GM19324 (cell line): ENCODE data around the gene ASGR2.
"Not testable (repeated sequence)": the region's sequence is repeated elsewhere in the genome, so short reads cannot be mapped to it uniquely, and the experiment has no call there.

ENCODE experiments used
- ATAC-seq: cut with Tn5 transposase; IDR thresholded peaks from one replicate; pipeline ENCODE4 v1.9.1; 2021; ENCODE audit warnings: mild to moderate bottlenecking, moderate library complexity; ENCODE audit not compliant: unreplicated experiment, low FRiP score

ASGR2 gene

GRCh38 chr17:7102421-7102820 is 12.2 kb downstream of the ASGR2 start:
- ATAC-seq: no peak

DNA sequence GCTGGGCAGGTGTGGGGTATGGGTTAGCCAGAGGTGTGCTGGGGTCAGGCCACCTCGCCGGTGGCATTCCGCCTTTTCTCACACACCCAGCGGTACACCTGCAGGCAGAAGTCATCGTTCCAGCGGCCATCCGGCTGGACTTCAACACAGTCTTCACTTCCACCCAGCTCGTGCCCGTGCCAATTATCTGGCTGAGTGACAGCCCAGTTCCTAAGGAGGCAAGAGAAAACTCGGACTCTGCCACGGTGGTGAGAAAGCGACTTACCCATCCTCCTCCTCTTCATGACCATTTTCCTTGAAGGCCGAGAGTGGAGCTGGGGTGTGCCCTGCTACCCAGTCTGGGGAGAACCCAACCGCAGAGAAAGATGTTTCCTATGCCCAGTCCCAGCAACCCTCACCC is 13.1 kb downstream of the ASGR2 start:
- ATAC-seq: no peak

DNA sequence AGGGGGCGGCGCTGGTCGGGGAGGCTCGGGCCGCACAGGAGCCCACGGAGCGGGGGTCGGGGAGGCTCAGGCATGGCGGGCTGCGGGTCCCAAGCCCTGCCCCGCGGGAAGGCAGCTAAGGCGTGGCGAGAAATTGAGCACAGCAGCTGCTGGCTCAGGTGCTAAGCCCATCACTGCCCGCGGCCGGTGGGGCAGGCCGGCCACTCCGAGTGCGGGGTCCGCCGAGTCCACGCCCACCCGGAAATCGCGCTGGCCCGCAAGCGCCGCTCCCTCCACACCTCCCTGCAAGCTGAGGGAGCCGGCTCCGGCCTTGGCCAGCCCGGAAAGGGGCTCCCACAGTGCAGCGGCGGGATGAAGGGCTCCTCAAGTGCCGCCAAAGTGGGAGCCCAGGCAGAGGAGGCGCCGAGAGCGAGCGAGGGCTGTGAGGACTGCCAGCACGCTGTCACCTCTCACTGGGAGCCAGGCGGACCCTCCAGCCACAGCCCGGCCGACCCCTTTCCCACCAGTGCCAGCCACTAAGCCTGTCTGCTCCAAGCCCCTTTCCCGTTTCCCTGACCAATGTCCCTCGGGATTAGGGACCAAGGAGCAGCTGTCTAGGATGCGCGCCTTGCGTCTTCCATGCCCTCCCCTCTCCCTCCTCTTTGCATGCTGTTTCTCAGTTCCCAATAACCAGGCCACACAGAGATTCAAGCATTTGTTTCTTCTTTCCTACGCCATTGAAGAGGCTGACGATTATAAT is 13.8 kb downstream of the ASGR2 start:
- ATAC-seq: not testable (repeated sequence)

DNA sequence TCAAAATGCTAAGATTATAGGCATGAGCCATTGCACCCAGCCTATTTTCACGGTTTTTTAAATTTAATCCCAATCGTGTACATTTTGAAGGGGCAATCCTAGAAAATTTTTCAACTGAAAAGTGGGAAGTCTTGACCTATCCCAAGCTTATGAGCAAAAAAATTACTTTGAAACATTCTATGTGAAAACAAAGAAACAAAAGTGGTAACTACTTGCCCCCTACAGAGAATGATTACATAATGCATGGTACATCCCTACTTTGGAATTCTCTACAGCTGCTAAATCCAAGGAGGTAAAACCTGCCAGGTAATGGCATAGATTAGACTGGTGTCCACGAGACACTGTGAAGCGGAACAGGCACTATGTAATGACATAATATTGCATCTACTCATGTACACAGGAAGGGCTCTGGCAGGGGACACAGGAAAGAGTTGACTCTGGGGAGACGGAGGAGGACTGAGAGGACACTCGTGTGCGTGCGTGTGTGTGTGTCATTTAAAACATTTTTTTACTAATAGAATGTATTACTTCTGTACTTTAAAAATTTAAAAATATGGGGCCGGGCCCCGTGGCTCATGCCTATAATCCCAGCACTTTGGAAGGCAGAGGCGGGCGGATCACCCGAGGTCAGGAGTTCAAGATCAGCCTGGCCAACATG is 15.7 kb downstream of the ASGR2 start:
- no peak for ATAC-seq

- no peak for ATAC-seq
Measured at GRCh38 chr17:7097940-7098339, 16.7 kb downstream of the ASGR2 start.

- no peak for ATAC-seq
Measured at GRCh38 chr17:7095625-7096024, 19.0 kb downstream of the ASGR2 start.

DNA sequence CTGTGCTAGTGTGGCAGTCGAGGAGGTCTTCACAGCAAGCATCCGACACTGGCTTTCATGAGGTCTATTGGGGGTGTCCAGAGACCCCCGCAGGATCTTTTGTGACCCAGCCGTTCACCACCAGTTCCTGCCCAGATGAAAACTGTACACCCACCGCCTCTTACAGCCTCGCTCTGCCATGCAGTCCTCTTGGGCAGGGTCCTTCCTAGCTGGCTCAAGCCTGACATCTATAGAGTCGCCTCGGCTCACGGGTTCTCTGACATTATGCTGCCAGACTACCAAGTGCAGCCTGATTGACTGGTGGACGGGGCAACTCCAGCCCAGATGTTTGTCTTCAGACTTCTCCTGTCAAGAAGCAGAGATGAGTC is 20.0 kb downstream of the ASGR2 start:
- ATAC-seq: no peak

- not testable (repeated sequence) for ATAC-seq
Measured at GRCh38 chr17:7091311-7092005, 23.2 kb downstream of the ASGR2 start.

GRCh38 chr17:7089570-7089969 is 25.1 kb downstream of the ASGR2 start:
- ATAC-seq: not testable (repeated sequence)

- ATAC-seq: not testable (repeated sequence)
Measured at GRCh38 chr17:7088442-7088841, 26.2 kb downstream of the ASGR2 start.

- ATAC-seq: no peak
Measured at GRCh38 chr17:7084088-7084487, 30.5 kb downstream of the ASGR2 start.

DNA sequence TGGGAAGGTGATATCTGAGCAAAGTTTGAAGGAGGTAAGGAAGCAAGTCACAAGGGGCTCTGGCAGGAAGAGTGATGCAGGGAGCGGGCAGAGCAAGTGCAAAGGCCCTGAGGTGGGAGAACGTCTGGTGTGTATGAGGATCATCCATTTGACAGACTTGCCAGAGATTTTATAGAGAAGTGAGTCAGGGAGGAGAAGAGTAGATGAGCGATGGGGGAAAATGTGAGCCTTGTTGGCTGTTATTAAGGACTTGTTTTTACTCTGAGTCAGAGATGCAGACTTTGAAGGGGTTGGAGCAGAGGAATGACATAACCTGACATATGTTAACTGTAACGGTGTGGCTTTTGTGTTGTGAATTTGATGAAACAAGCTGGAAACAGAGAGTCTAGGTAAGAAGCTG is 31.0 kb downstream of the ASGR2 start:
- ATAC-seq: no peak

- no peak for ATAC-seq
Measured at GRCh38 chr17:7081341-7082062, 33.1 kb downstream of the ASGR2 start.

- no peak for ATAC-seq
Measured at GRCh38 chr17:7080456-7081041, 34.1 kb downstream of the ASGR2 start.

DNA sequence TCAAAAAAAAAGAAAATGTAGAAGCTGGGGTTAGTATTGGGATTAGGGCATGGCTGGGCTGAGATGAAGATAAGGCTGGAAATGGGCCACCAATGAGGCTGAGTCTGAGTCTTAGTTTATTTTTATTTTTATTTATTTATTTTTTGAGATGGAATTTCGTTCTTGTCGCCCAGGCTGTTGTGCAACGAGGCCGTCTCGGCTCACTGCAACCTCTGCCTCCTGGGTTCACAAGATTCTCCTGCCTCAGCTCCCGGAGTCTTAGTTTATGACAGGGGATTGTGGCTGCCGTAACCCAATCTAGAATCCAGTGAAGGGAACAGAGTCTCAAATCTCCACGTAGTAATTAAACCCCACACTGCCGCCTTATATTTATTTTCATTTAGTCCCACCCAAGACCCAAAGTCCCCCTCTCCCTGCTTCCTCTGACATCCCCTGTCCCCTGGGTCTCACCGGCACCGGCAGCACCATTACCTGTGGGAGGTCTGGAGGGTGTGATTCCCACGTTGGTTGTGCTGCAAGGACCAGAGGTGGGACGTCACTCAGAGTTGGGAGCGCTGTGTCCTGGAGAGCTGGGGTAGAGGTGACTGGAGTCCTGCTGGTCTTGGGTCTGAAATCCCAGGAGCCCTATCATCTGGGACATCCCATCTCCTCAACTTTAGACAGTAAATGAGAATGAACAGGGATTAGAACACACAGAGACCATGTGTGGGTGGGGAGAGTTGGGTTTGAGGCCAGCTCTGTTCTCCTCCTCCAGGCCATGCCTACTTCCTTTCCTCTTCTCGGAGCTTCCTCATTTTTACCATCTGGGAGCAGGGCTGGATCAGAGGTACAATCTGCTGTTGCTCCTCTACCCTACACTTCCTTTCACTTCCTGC is 34.8 kb downstream of the ASGR2 start, which contains the start of gene CLEC10A:
Gene CLEC10A, minus strand, starts transcription at position 671 of the 875 bp plus-strand sequence. CDS start 1,439 bp downstream, outside the sequence.
- ATAC-seq: no peak

DNA sequence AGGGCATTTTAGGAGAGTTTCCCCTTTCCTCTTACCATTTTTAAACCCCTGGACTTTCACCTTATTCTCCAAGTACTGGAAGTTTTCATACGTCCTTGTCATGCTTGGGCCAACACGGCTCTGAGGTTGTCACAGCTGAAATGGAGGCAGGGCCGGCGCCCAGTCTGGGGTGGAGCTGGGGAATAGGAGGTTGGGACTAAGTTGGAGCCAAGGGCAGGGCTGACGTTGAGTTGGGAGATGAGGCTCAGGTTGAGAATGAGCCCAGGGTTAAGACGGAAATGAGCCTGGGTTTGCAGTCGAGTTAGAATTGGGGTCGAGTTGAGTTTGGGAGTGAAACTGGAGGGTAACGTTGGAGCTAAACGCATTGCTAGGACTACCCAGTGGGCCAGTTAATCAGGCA is 35.9 kb downstream of the ASGR2 start:
- ATAC-seq: no peak

GRCh38 chr17:7077911-7078546 is 36.6 kb downstream of the ASGR2 start:
- ATAC-seq: no peak

DNA sequence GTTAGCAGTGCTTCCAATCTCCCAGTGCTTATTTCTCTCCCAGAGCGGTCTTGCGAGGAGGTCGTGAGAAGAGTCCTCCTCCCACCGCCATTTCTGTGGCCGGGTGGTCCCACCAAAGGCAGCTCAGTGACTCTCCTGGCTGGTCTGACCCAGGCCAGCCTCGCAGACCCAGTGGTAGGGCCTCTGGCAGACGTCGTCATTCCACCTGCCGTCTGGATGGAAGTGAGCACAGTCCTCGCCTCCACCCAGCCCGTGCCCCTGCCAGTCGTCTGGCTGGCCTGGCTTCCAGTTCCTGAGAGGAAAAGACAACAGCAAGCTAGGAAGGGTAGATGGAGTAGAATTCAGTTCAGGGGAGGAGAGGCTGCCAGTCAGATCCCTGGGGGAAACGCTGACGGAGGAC is 39.7 kb downstream of the ASGR2 start:
- no peak for ATAC-seq

- ATAC-seq: no peak
Measured at GRCh38 chr17:7072406-7072805, 42.2 kb downstream of the ASGR2 start.
